ENCODE measurements around the gene ADARB2. TPM values are rescaled to one million over a fixed set of nuclear protein-coding genes. Genes with fewer than 3 reads are reported as not detected.

ADARB2 gene
- total RNA-seq, 1 donor from 2014 or later: not detected

DNA sequence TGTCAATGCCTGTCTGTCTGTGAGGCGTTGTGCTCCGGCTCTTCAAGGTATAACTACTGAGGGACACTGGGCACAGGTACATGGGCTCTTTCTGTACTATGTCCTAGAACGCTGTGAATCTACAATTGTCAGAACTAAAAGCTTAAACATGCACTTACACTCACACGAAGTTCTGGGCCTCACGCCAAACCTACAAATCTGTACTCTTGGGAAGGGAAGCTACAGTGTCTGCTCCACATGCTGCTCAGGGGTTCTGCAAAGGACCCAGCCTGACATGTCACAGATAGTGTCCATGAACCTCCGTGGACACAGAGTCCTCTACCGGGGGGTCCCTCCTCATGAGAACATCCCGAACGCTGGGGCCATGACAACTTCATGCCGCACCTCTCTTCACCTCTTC lies 412.4 kb downstream of the ADARB2 start:
- Histone ChIP-seq H3K27ac (no peak overlapping the region), H3K36me3 (no peaks in the 10 kb centered on the region), H3K4me3 (no peak overlapping the region), H3K27me3 (no peaks in the 10 kb centered on the region), H3K9me3 (no peaks in the 10 kb centered on the region), H3K4me1 (no peaks in the 10 kb centered on the region)
- intact Hi-C loops (cut with DNase I): no loop called here
- no peak for DNase-seq (ENCODE audit: low spot score in 2 of 2)
- TF ChIP-seq CTCF (IDR thresholded peaks at IDR 0.05): no peak

DNA sequence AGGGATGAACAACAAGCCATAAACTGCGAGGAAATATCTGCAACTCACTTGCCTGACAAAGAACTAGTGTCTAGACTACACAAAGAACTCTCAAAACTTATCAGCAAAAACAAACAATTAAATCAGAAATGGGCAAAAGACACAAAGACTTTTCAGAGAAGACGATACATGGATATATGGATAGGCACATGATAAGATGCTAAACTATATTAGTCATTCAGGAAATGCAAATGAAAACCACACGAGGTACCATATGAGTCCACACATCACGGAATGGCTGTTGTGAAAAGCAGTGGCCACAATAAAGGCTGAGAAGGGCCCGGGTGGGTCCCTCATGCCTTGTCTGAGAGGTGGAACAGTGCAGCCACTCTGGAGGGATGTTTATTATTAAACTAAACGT lies 413.4 kb downstream of the ADARB2 start:
- intact Hi-C loops (cut with DNase I): no loop called here
- no peak for TF ChIP-seq CTCF (IDR thresholded peaks at IDR 0.05)
- Histone ChIP-seq H3K36me3 (no peaks in the 10 kb centered on the region), H3K4me1 (no peaks in the 10 kb centered on the region), H3K9me3 (no peaks in the 10 kb centered on the region), H3K27ac (no peak overlapping the region), H3K27me3 (no peaks in the 10 kb centered on the region), H3K4me3 (no peak overlapping the region)
- no peak for DNase-seq (ENCODE audit: low spot score in 2 of 2)

DNA sequence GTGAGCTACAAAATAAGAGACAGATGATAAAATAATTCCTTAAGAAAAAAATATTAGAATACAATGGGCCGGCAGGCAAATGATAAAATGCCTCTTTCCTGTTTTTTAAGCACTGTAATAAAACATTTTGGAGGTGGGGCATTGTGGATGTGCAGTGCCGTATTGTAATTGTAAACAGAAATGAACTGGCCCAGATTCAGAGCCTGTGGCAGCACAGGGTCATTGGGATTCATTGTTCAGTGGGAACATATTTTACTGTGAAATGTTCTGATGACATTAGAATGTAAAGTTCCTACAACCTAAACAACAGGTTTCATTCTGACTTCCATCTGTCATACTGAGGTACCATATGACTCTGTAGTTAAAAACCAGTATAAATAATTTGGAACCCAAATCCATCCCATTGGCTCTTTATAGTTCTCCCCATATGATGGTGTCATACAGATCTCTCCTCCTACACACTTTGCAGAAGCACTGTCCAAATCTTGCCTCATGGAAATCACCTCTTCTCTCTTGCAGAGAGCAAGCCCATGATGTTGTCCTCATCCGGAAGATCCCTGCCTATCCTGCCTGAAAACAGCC lies 416.5 kb downstream of the ADARB2 start:
- DNase-seq (ENCODE audit: low spot score in 2 of 2): no peak
- Histone ChIP-seq H3K4me3 (no peak overlapping the region), H3K9me3 (no peaks in the 10 kb centered on the region), H3K27me3 (no peaks in the 10 kb centered on the region), H3K4me1 (no peaks in the 10 kb centered on the region), H3K36me3 (no peaks in the 10 kb centered on the region), H3K27ac (no peak overlapping the region)
- intact Hi-C loops (cut with DNase I): no loop called here
- TF ChIP-seq CTCF (IDR thresholded peaks at IDR 0.05): no peak

GRCh38 chr10:1316809-1317143 lies 420.5 kb downstream of the ADARB2 start:
- no peak overlapping the region for H3K27ac ChIP-seq
- H3K4me3 ChIP-seq: no peak overlapping the region
- intact Hi-C loops (cut with DNase I): no loop called here
- no peaks in the 10 kb centered on the region for H3K36me3 ChIP-seq
- no peaks in the 10 kb centered on the region for H3K4me1 ChIP-seq
- no peak for DNase-seq (ENCODE audit: low spot score in 2 of 2)
- no peaks in the 10 kb centered on the region for H3K9me3 ChIP-seq
- no peaks in the 10 kb centered on the region for H3K27me3 ChIP-seq
- TF ChIP-seq CTCF (IDR thresholded peaks at IDR 0.05): no peak

DNA sequence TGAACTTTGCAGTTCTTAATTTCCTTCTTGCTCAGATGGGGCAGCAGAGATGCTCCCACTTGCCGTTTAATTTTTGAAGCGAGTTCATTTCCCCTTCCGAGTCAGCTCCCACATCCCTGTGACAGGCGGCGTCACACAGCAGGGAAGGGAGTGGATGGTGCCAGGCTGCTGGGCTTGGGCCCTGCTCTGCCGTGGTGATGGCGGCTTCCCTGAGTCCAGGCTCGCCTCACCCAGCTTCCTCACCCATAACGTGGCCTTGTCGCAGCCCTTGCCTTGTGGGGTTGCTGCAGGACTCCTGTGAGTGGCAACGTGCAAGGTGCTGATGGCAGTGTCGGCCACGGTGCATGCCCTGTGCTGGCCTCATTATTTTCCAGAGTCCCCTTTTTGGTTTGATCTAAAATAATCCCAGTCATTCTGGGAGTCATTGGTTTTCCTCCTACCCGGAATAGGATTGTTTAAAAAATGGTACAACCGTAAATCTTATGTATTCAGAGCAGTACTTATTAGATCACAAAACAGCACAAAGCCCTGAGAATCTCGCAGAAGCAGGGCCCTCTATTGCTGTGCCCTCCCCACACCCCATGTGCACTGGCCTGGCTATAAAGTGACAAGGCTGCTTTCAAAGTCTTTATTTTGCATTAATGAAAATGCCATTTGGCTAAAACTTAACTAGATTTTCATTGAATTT lies 421.1 kb downstream of the ADARB2 start:
- no peak overlapping the region for H3K27ac ChIP-seq
- intact Hi-C loops (cut with DNase I): no loop called here
- DNase-seq (ENCODE audit: low spot score in 2 of 2): no peak
- no peaks in the 10 kb centered on the region for H3K36me3 ChIP-seq
- no peak overlapping the region for H3K4me3 ChIP-seq
- no peak for TF ChIP-seq CTCF (IDR thresholded peaks at IDR 0.05)
- H3K27me3 ChIP-seq: no peaks in the 10 kb centered on the region
- H3K4me1 ChIP-seq: no peaks in the 10 kb centered on the region
- H3K9me3 ChIP-seq: no peaks in the 10 kb centered on the region

Measured in ascending aorta (tissue), 2 donors.